ENCODE measurements around the gene SEC24A.
"Not testable (repeated sequence)": the region's sequence is repeated elsewhere in the genome, so short reads cannot be mapped to it uniquely, and the experiment has no call there.

Gene SEC24A

GRCh38 chr5:134758176-134758503, 109.6 kb downstream of the SEC24A start:
- DNase-seq: no peak

GRCh38 chr5:134758504-134759341, 110.1 kb downstream of the SEC24A start, which contains the start of gene DDX46:
TSS of gene DDX46 (plus strand) at chr5:134758779. CDS start at chr5:134758939, 160 bp downstream.
- DNase-seq: peak; percentile 86 to 96 (median 91)

- DNase-seq: not testable (repeated sequence)
These were observed 119.1 kb downstream of the SEC24A start for GRCh38 chr5:134767528-134768291.

- DNase-seq: no peak
These were observed 120.6 kb downstream of the SEC24A start for GRCh38 chr5:134769206-134769605.

- DNase-seq: no peak
These were observed 124.0 kb downstream of the SEC24A start for GRCh38 chr5:134772461-134773125.

GRCh38 chr5:134777366-134777765, 128.8 kb downstream of the SEC24A start:
- no peak for DNase-seq

Data from T-helper 2 cell (primary cell).